D721Med (cell line): ENCODE results near the gene LDLRAD4.

Source experiments
- DNase-seq: peaks from one replicate; pipeline ENCODE4 v3.0.0; 2011; ENCODE audit warnings: low spot score; ENCODE audit not compliant: insufficient read length
- FAIRE-seq: peaks from 2 replicates; lab custom pipeline; 2011; peaks lifted over from hg19 to GRCh38; lab: Jason Lieb, UNC
- CTCF ChIP-seq: IDR thresholded peaks from 2 replicates; pipeline ENCODE4 v1.5.1; 2012; ENCODE audit warnings: mild to moderate bottlenecking, control low read depth; ENCODE audit not compliant: insufficient read depth; ENCODE audit errors: missing control alignments

The LDLRAD4 gene

DNA sequence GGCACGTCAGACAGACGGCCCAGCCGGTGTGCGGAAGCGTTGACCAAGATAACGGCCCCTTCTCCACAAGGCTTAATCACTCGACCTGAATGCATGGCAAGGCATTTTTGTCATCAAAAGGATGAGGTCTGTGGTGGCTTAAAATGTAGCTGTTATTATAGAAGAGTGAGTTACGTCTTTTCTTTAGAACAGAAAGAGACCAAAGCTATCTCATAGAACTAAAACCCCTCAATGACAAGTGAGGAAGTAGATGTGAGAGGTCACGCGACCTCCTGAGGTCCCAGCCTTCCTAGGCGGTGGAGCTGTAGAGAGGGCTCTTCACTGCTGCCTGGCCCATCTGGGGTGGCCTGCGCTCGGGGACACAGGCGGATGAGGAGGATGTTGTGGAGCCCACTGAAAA is 75.7 kb downstream of the LDLRAD4 start:
- FAIRE-seq: no peak
- no peak for DNase-seq
- no peak for TF ChIP-seq CTCF

GRCh38 chr18:13295894-13296293 is 77.3 kb downstream of the LDLRAD4 start:
- TF ChIP-seq CTCF: no peak
- FAIRE-seq (no peak), DNase-seq (no peak)

DNA sequence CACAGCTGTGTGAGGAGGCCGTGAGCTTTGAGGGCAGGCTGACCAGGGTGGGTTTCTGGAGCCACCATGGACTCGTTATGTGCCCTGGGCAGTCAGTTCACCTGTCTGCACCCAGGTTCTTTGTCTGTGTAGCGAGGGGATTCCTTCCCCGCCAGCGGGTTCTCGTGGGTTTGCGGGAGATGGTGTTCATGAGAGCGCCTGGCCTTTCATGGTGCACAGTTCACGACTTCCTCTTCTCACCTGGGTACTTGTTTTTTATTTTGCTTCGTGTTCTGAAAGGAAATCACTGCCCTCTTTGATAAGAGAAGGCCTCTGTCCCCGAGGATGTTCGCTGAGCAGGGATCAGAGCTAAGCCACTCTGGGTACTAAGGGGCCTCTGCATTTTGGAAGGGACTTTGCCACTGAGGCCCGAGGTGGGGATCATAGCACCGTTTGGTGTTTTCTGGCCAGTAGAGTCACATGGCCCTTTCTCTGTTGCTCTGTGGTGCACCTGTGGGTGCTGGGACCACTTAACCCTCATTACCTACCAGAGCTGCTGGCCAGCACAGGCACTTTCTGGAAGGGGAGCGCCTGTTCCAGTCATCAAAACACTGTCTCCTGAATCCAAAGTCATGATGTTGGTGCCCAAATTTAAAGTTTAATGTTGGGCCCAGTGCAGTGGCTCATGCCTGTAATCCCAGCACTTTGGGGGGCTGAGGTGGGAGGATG is 78.5 kb downstream of the LDLRAD4 start:
- FAIRE-seq (no peak), DNase-seq (no peak)
- TF ChIP-seq CTCF: no peak

DNA sequence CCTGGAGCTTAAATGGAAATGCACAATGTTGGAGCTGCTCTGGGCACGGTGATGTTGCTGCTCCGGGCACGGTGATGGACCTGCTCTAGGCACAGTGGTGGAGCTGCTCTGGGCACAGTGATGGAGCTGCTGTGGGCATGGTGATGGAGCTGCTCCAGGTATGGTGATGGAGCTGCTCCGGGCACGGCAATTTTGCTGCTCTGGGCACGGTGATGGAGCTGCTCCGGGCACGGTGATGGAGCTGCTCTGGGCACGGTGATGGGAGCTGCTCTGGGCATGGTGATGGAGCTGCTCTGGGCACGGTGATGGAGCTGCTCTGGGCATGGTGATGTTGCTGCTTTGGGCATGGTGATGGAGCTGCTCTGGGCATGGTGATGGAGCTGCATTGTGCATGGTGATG is 79.7 kb downstream of the LDLRAD4 start:
- DNase-seq (no peak), FAIRE-seq (no peak)
- no peak for TF ChIP-seq CTCF

DNA sequence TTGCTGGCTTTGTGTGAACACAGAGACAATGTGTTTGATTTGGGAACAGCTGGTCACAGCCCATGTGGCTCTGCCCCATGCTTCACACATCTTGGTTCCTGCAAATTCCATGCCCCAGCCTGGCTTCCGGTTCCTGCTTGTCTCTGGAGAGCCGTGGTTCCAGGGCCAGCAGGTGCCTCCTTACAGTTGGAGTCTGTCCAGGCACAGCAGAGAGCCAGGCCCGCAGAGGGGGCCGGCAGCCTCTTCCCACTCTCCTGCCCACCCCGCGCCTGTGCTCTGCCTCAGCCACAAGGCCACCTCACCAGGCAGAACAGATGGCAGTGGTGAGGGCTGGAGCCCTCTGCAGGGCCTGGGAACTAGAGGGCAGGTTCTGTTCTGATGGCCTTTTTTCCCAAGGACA is 81.5 kb downstream of the LDLRAD4 start:
- FAIRE-seq: no peak
- no peak for DNase-seq
- TF ChIP-seq CTCF: no peak

GRCh38 chr18:13300796-13301195 is 82.2 kb downstream of the LDLRAD4 start:
- TF ChIP-seq CTCF: no peak
- FAIRE-seq: no peak
- DNase-seq: no peak

DNA sequence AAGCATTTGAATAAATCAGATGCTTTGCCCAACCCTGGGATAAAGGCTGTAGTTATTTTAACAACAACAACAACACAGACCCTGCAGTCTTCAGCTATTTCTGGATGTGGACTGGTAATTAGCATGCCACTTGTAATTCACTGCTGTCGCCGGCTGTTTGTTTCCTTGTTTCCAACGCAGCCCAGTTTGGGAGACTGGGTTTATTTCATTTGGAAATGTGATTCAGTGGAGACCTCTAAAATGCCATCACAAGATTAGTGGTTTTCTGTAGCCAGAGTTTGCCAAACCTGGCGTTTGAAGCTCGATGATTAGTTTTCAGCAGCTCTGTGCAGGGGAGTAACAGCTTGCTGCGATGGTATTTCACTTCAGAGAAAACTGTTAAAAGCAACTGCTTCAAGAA is 83.5 kb downstream of the LDLRAD4 start:
- TF ChIP-seq CTCF: no peak
- DNase-seq: no peak
- no peak for FAIRE-seq
